ENCODE measurements around the gene SLC1A2.

Gene SLC1A2

DNA sequence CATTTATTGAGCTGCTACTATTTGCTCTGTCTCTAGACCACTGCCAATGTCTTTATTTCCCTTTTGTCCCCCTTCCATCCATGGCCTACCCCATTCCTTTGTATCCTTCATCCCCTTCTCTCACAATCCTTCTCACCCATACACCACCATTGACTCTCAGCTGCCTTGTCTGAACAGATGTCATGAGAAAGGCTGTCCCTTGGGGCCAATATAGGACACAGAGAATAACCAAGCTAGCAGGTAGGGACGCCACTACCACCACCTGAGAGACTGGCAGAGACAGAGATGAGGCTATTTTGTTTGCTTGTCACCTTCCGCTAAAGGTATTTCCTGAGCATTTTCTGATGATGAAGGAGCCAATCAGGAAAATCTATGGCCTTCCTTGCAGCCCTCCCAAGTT is 141.5 kb downstream of the SLC1A2 start:
- H3K4me3 ChIP-seq (ENCODE audit: low read length) = no peak overlapping the region
- TF ChIP-seq, protein P1, sequence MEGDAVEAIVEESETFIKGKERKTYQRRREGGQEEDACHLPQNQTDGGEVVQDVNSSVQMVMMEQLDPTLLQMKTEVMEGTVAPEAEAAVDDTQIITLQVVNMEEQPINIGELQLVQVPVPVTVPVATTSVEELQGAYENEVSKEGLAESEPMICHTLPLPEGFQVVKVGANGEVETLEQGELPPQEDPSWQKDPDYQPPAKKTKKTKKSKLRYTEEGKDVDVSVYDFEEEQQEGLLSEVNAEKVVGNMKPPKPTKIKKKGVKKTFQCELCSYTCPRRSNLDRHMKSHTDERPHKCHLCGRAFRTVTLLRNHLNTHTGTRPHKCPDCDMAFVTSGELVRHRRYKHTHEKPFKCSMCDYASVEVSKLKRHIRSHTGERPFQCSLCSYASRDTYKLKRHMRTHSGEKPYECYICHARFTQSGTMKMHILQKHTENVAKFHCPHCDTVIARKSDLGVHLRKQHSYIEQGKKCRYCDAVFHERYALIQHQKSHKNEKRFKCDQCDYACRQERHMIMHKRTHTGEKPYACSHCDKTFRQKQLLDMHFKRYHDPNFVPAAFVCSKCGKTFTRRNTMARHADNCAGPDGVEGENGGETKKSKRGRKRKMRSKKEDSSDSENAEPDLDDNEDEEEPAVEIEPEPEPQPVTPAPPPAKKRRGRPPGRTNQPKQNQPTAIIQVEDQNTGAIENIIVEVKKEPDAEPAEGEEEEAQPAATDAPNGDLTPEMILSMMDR (conservative IDR thresholded peaks at IDR 0.05; ENCODE audit: low read depth, low read length) = no peak
- no peak for DNase-seq (ENCODE audit: low read depth)

DNA sequence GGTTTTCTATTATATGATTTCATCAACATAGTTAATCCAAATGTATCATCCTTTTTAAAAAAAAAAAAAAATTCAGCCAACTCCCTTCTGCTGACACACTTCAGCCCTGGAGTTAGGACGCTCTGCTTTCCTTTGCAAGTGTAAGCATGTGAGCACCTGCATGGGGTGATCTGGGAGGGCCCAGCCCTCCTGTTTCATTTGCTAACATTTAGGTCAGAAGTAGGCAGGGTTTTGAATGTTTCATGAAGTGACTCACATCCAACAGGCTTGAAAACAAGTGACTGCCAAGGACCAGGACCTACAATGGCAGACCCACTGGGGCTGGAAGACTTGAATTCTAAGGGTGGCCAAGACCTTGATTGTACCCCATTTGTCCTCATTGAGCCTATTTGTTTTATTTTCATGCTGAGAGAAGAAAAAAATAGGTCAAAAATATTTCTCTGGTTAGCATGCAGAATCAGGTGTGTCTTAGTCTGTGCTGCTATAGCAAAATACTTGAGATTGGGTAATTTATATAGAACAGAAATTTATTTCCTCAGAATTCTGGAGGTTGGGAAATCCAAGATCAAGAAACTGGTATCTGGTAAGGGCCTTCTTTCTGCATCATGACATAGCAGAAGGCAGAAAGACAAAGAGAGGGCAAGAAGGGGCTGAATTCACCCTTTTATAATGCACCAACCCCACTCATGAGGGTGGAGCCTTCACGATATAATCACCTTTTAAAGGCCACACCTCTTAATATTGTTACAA is 142.8 kb downstream of the SLC1A2 start:
- DNase-seq (ENCODE audit: low read depth) = no peak
- no peak overlapping the region for H3K4me3 ChIP-seq (ENCODE audit: low read length)
- TF ChIP-seq, protein P1 (conservative IDR thresholded peaks at IDR 0.05; ENCODE audit: low read depth, low read length) = no peak

DNA sequence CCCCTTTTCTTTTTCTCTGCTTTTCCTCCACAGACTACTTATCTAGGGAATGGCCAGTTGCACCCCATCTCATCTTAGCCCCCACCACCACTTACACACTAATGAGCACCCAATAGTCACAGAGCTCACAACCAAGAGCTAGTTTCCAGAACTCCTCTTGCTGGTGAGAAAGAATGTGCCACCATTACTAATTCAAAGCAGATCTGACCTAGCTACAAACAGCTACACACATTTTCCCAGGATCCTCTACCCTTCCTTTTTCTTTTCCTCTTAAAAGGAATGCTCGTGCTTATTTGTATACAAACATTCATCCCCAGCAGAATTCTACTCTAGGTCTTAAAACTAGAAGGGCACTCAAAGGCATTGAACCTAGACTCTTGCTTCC is 143.6 kb downstream of the SLC1A2 start:
- TF ChIP-seq, protein P1 (conservative IDR thresholded peaks at IDR 0.05; ENCODE audit: low read depth, low read length) = no peak
- H3K4me3 ChIP-seq (ENCODE audit: low read length) = no peak overlapping the region
- DNase-seq (ENCODE audit: low read depth) = no peak

DNA sequence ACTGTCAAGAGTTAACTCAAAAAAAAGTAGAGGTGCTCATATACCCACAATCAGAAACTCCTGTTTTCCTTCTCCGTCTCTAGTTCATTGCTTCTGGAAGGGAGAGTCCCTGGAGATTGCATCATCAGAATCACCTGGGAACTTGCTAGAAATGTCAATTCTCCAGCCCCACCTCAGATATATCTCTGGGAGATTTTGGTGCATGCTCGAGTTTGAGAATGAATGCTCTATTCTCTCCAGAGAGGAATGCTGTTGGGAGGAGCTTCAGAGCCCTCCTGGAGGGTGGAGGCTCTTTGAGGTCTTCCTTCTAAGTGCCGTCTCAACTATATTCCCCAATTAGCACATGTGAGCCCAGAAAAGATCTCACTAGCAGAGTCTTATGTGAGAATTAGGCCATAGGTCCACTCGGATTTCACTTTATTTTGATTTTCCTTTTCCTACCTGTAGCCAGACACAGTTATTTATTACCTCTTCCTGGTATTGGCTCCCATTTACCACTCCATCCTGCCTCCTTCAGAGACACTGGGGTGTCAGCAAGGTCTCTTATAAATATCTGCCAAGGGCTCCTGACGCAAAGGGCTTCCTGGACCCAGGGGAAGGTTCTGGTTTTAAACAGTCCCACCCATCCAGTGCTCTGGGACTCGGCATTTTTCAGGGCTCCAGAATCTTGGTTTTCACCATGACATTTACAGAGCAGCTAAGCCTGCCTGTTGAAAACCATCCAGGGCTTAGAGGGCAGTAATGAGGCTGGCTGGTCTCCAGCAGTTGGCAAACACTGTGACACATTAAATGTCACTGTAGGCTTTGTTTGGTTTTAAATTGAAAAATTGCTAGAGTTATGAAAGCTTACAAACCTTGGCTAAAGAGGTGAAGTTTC is 144.2 kb downstream of the SLC1A2 start:
- H3K4me3 ChIP-seq (ENCODE audit: low read length) = no peak overlapping the region
- TF ChIP-seq, protein P1 (conservative IDR thresholded peaks at IDR 0.05; ENCODE audit: low read depth, low read length) = peak; percentile 38
- peak; percentile 77 for DNase-seq (ENCODE audit: low read depth)

DNA sequence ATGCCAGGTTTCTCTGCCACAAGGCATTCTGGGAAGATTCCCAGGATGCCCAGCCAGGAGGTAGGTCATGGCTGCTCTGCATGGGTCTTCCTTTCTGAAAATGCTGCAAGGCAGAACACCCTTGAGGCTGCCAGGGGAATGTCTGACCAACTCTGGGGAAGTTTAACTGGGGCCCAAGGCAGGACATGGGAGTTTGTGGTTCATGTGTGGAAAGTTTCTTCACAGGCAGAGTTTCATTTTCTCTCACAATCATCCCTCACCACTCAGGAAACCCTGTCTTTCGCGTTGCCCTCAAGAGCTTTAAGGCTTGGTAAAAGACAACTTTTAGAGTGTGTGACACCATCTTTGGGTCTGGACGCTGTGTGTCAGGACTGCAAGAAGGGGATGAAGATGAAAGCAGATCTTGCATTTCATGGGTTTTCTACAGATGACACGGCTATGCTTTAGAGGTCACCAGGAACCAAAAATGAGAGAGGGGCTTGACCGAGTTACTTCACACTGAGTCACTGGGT is 146.9 kb downstream of the SLC1A2 start:
- no peak overlapping the region for H3K4me3 ChIP-seq (ENCODE audit: low read length)
- no peak for DNase-seq (ENCODE audit: low read depth)
- TF ChIP-seq, protein P1 (conservative IDR thresholded peaks at IDR 0.05; ENCODE audit: low read depth, low read length) = no peak

DNA sequence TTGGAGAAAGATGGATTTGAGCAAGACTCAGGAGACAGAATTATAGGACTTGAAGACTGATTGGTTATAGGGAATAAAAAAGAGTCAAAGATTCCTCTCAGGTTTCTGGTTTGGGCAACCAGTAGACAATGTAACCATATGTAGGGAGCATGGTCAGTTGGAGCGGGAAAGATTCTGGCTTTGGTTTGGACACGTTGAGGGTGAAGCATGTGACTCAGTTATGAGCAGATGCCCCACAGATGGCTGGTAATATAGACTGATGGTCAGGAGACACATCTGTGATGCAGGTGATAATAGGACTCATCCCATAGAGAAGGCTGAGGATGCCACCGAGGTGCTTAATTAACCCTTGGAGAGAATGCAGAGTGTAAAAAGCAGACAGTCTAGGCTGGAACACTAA is 148.3 kb downstream of the SLC1A2 start:
- no peak for DNase-seq (ENCODE audit: low read depth)
- TF ChIP-seq, protein P1 (conservative IDR thresholded peaks at IDR 0.05; ENCODE audit: low read depth, low read length) = no peak
- H3K4me3 ChIP-seq (ENCODE audit: low read length) = no peak overlapping the region
